Fibroblast of skin of left biceps (primary cell): Measurements from ENCODE around the gene RETREG2.
A peak's percentile ranks its signal among the peaks of the same experiment; 100 is the strongest.

Experiments used
- DNase-seq, 2 experiments: peaks; one replicate each; pipeline ENCODE4 v3.0.0-alpha.2; 2013; ENCODE audit warnings: low read depth in 2 of 2

RETREG2 gene

GRCh38 chr2:219214786-219215185, 36.7 kb downstream of the RETREG2 start:
- DNase-seq, result no peak

GRCh38 chr2:219215871-219216534, 37.9 kb downstream of the RETREG2 start:
- DNase-seq, result no peak

- no peak for DNase-seq
Observed at GRCh38 chr2:219216535-219216915, 38.5 kb downstream of the RETREG2 start.

- peak in 1 of 2 experiments; percentile 24 for DNase-seq
Observed at GRCh38 chr2:219218217-219218731, 40.2 kb downstream of the RETREG2 start.

- DNase-seq, result peak; percentile 89 to 90
Observed at GRCh38 chr2:219218732-219219701, 40.9 kb downstream of the RETREG2 start, which contains the start of gene ABCB6. ABCB6 (minus strand) TSS chr2:219218958; CDS start chr2:219218673, 285 bp downstream.

GRCh38 chr2:219219784-219220532, 41.9 kb downstream of the RETREG2 start:
- no peak for DNase-seq

- DNase-seq, result no peak
Observed at GRCh38 chr2:219220652-219221402, 42.8 kb downstream of the RETREG2 start.

GRCh38 chr2:219221957-219222518, 44.0 kb downstream of the RETREG2 start:
- DNase-seq, result no peak

GRCh38 chr2:219223831-219224610, 45.9 kb downstream of the RETREG2 start:
- DNase-seq, result no peak

- DNase-seq, result no peak
Observed at GRCh38 chr2:219225350-219225749, 47.3 kb downstream of the RETREG2 start.

GRCh38 chr2:219228041-219228910, 50.2 kb downstream of the RETREG2 start:
- DNase-seq, result no peak

- no peak for DNase-seq
Observed at GRCh38 chr2:219228911-219229304, 50.8 kb downstream of the RETREG2 start.

- peak; percentile 93 to 95 for DNase-seq
Observed at GRCh38 chr2:219229305-219230058, 51.4 kb downstream of the RETREG2 start, which contains the start of the genes ANKZF1 and ATG9A. ANKZF1 (plus strand) TSS chr2:219229806; CDS start chr2:219230258, 452 bp downstream. ATG9A (minus strand) TSS chr2:219229636; CDS start chr2:219228024, 1,612 bp downstream.

GRCh38 chr2:219230059-219230540, 52.0 kb downstream of the RETREG2 start:
- no peak for DNase-seq

- DNase-seq, result no peak
Observed at GRCh38 chr2:219234331-219234730, 56.3 kb downstream of the RETREG2 start.
